GM23338 (cell line): ENCODE results near the gene RAB17. TPM values are rescaled to one million over a fixed set of nuclear protein-coding genes. Genes with fewer than 3 reads are reported as not detected.

ENCODE experiments used
- ATAC-seq: fragments of 200-7000 bp; cut with Tn5 transposase; 3 replicates; pipeline ENCODE4 v1.9.1; 2020
- DNase-seq: peaks from one replicate; pipeline ENCODE4 v3.0.0-alpha.2; 2015; ENCODE audit warnings: low spot score
- H2AFZ ChIP-seq: fragments of 200-600 bp; sonication (generic); 2 replicates; pipeline ENCODE4 v1.8.0; 2016; ENCODE audit warnings: antibody characterized with exemption, mild to moderate bottlenecking, moderate library complexity
- H3F3A ChIP-seq: fragments of 200-600 bp; sonication (generic); replicated peaks from 2 replicates; pipeline ENCODE4 v1.8.0; 2017; ENCODE audit warnings: antibody characterized with exemption, mixed run types, low read depth
- H3K27ac ChIP-seq: fragments of 200-600 bp; sonication (generic); 2 replicates; pipeline ENCODE4 v1.6.1; 2016; ENCODE audit warnings: low read depth
- H3K27me3 ChIP-seq: fragments of 200-600 bp; sonication (generic); 2 replicates; pipeline ENCODE4 v1.8.0; 2016; ENCODE audit warnings: mild to moderate bottlenecking, mixed run types, moderate library complexity; ENCODE audit not compliant: insufficient read depth
- H3K36me3 ChIP-seq: fragments of 200-600 bp; sonication (generic); 2 replicates; pipeline ENCODE4 v1.8.0; 2016; ENCODE audit warnings: mild to moderate bottlenecking; ENCODE audit not compliant: insufficient read depth
- H3K4me1 ChIP-seq: fragments of 200-600 bp; sonication (generic); 2 replicates; pipeline ENCODE4 v1.8.0; 2016; ENCODE audit warnings: mild to moderate bottlenecking, moderate library complexity; ENCODE audit not compliant: insufficient read depth
- H3K4me2 ChIP-seq: fragments of 200-600 bp; sonication (generic); 2 replicates; pipeline ENCODE4 v1.7.1; 2017; ENCODE audit warnings: mixed run types
- H3K4me3 ChIP-seq: fragments of 200-600 bp; sonication (generic); 2 replicates; pipeline ENCODE4 v1.6.1; 2016; ENCODE audit warnings: mixed run types
- H3K79me2 ChIP-seq: fragments of 200-600 bp; sonication (generic); replicated peaks from 2 replicates; pipeline ENCODE4 v1.8.0; 2017; ENCODE audit warnings: mild to moderate bottlenecking; ENCODE audit not compliant: insufficient read depth
- H3K9me2 ChIP-seq: fragments of 200-600 bp; sonication (generic); 2 replicates; pipeline ENCODE4 v1.8.0; 2017; ENCODE audit not compliant: insufficient read depth
- H4K20me1 ChIP-seq: fragments of 200-600 bp; sonication (generic); replicated peaks from 2 replicates; pipeline ENCODE4 v1.8.0; 2017; ENCODE audit warnings: mild to moderate bottlenecking; ENCODE audit not compliant: insufficient read depth
- H3K27ac Mint-ChIP-seq: 2 replicates; pipeline ENCODE4 v1.8.0; 2020; ENCODE audit warnings: inconsistent platforms, mild to moderate bottlenecking, moderate library complexity, mixed read lengths
- H3K27me3 Mint-ChIP-seq: 3 replicates; pipeline ENCODE4 v1.8.0; 2022; ENCODE audit warnings: low read depth, mild to moderate bottlenecking, moderate library complexity, mixed read lengths, inconsistent platforms; ENCODE audit not compliant: insufficient read depth, poor library complexity
- H3K36me3 Mint-ChIP-seq: 3 replicates; pipeline ENCODE4 v1.8.0; 2021; ENCODE audit warnings: low read depth, mild to moderate bottlenecking, inconsistent platforms, moderate library complexity, mixed read lengths
- H3K4me1 Mint-ChIP-seq: 3 replicates; pipeline ENCODE4 v1.8.0; 2020; ENCODE audit warnings: mild to moderate bottlenecking, inconsistent platforms, mixed read lengths
- H3K4me3 Mint-ChIP-seq: 3 replicates; pipeline ENCODE4 v1.8.0; 2021; ENCODE audit warnings: moderate library complexity, mild to moderate bottlenecking, inconsistent platforms, mixed read lengths
- H3K9me3 Mint-ChIP-seq: 3 replicates; pipeline ENCODE4 v1.8.0; 2020; ENCODE audit warnings: moderate library complexity, mild to moderate bottlenecking, inconsistent platforms, mixed read lengths
- CREB1 ChIP-seq: fragments of 250-450 bp; sonication (Bioruptor Pico); IDR thresholded peaks from 2 replicates; pipeline ENCODE4 v1.5.0; 2020; ENCODE audit warnings: low read depth, mild to moderate bottlenecking, moderate library complexity
- EZH2phosphoT487 ChIP-seq: fragments of 200-600 bp; sonication (generic); IDR thresholded peaks from one replicate; pipeline ENCODE4 v1.8.1; 2018; ENCODE audit warnings: antibody characterized with exemption; ENCODE audit not compliant: unreplicated experiment
- ZNF331 ChIP-seq: fragments of 250-450 bp; sonication (Bioruptor Pico); IDR thresholded peaks from 2 replicates; pipeline ENCODE4 v1.5.0; 2020; ENCODE audit warnings: low read depth, mild to moderate bottlenecking, moderate library complexity
- polyA plus RNA-seq: library from polyadenylated mRNA; unstranded; fragments of >200 nt; fragmentation: Nextera tagmentation; extraction: Ambion mirVana; gene quantifications from 2 replicates; pipeline ENCODE4 v1.2.1, GENCODE V29; 2016
- total RNA-seq: library from RNA; depleted of rRNA; stranded (reverse); fragments of >200 nt; shearing (Covaris generic); gene quantifications from 2 replicates; pipeline ENCODE4 v1.2.3, GENCODE V29; 2014
- TF ChIP-seq, protein P1 (sequence below), 2 experiments: fragments of 200-600 bp in 1 of 2; sonication (generic) in 1 of 2; conservative IDR thresholded peaks; 2 replicates each; pipeline versions ENCODE4 v1.5.1 to v1.6.1; 2016 to 2017; ENCODE audit warnings: antibody characterized with exemption in 2 of 2, low read depth in 2 of 2, mild to moderate bottlenecking in 2 of 2, moderate library complexity in 1 of 2

RAB17 gene
- total and polyA plus RNA-seq, 2 experiments from 2014 or later = 22.4 to 26.9 TPM

- Histone ChIP-seq H3F3A (peaks cover 2% of the 10 kb centered on the region; the same call in 1 of the 2 replicates), H3K4me2 (no peak overlapping the region), H3K4me3 (no peak overlapping the region), H3K27ac (no peak overlapping the region), H3K4me1 (peaks cover 24% of the 10 kb centered on the region), H3K79me2 (no peaks in the 10 kb centered on the region), H3K27me3 (no peaks in the 10 kb centered on the region), H3K36me3 (no peaks in the 10 kb centered on the region), H4K20me1 (no peaks in the 10 kb centered on the region), H3K9me2 (0 out of 2 replicates have a peak, but pooled peaks cover 4% of the 10 kb centered on the region), H2AFZ (0 out of 2 replicates have a peak overlapping the region, but pooled peaks have one; percentile 2)
- H3K4me3 Mint-ChIP-seq = no peak overlapping the region
- TF ChIP-seq ZNF331 (CRISPR knock-in tag) (no peak), CREB1 (CRISPR knock-in tag) (no peak)
- TF ChIP-seq, protein P1, sequence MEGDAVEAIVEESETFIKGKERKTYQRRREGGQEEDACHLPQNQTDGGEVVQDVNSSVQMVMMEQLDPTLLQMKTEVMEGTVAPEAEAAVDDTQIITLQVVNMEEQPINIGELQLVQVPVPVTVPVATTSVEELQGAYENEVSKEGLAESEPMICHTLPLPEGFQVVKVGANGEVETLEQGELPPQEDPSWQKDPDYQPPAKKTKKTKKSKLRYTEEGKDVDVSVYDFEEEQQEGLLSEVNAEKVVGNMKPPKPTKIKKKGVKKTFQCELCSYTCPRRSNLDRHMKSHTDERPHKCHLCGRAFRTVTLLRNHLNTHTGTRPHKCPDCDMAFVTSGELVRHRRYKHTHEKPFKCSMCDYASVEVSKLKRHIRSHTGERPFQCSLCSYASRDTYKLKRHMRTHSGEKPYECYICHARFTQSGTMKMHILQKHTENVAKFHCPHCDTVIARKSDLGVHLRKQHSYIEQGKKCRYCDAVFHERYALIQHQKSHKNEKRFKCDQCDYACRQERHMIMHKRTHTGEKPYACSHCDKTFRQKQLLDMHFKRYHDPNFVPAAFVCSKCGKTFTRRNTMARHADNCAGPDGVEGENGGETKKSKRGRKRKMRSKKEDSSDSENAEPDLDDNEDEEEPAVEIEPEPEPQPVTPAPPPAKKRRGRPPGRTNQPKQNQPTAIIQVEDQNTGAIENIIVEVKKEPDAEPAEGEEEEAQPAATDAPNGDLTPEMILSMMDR (conservative IDR thresholded peaks at IDR 0.05; ENCODE audit: low read depth in 2 of 2) = no peak
- peaks cover 25% of the 10 kb centered on the region for H3K36me3 Mint-ChIP-seq
- peaks cover 47% of the 10 kb centered on the region for H3K4me1 Mint-ChIP-seq
- peaks cover 32% of the 10 kb centered on the region for H3K9me3 Mint-ChIP-seq
- peak overlapping the region; percentile 19; the same call in 1 of the 2 replicates for H3K27ac Mint-ChIP-seq
- no peak for ATAC-seq
- peaks cover 36% of the 10 kb centered on the region for H3K27me3 Mint-ChIP-seq
- DNase-seq = no peak
Measured at GRCh38 chr2:237603049-237603717, 12.6 kb upstream of the RAB17 start.

DNA sequence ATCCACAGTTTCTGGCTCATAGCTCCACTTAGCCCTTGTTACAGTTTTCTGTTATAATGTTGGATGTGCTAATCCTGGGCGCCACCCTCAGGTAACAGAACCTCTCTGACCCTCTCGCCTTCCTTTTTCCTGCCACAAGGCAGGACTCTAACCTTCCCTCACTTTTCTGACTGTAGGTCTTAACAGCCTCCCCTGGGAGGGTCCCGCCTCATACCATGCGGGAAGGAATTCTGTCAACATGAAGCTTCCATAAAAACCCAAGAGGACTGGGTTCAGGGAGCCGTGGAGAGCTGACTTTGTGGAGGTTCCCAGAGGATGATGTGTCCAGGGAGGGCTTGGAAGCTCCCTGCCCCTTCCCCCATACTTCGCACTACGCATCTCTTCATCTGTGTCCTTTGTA is 11.9 kb upstream of the RAB17 start:
- H3K4me1 Mint-ChIP-seq = peaks cover 52% of the 10 kb centered on the region
- H3K36me3 Mint-ChIP-seq = peaks cover 17% of the 10 kb centered on the region
- H3K27me3 Mint-ChIP-seq = peaks cover 40% of the 10 kb centered on the region
- H4K20me1 ChIP-seq = no peaks in the 10 kb centered on the region
- no peaks in the 10 kb centered on the region for H3K36me3 ChIP-seq
- H3K27ac ChIP-seq = no peak overlapping the region
- H3K4me1 ChIP-seq = peaks cover 24% of the 10 kb centered on the region
- ATAC-seq (peak; percentile 19), DNase-seq (no peak)
- no peaks in the 10 kb centered on the region for H3K27me3 ChIP-seq
- TF ChIP-seq, protein P1 (conservative IDR thresholded peaks at IDR 0.05; ENCODE audit: low read depth in 2 of 2) = peak in 1 of 2 experiments; percentile 50; a peak in 2 of 4 replicates
- TF ChIP-seq CREB1 (CRISPR knock-in tag) (no peak), EZH2phosphoT487 (no peak)
- peaks cover 2% of the 10 kb centered on the region; the same call in 1 of the 2 replicates for H3F3A ChIP-seq
- H2AFZ ChIP-seq = no peak overlapping the region
- H3K9me2 ChIP-seq = 0 out of 2 replicates have a peak, but pooled peaks cover 4% of the 10 kb centered on the region
- no peak overlapping the region for H3K4me2 ChIP-seq
- H3K27ac Mint-ChIP-seq = no peak overlapping the region
- H3K9me3 Mint-ChIP-seq = peaks cover 25% of the 10 kb centered on the region
- no peaks in the 10 kb centered on the region for H3K79me2 ChIP-seq
- H3K4me3 Mint-ChIP-seq = no peak overlapping the region
- no peak overlapping the region for H3K4me3 ChIP-seq
